Measurements from ENCODE around the gene PRKCE.

DNA sequence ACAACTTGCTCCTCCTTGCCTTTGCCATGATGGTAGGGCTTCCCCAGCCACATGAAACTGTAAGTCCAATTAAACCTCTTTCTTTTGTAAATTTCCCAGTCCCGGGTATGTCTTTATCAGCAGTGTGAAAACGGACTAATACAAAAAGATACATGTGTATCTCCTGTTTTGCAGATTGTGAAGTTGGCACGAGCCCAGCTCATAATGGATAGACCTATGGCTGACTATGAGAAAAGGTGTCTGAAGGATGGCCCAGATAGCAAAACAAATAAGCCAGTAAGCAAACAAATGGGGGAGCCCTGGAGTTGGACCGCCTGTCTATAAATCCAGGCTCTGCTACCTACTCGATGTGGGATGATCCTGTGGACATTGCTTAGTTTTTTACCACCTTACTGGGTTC lies 15.5 kb upstream of the PRKCE start:
- TF ChIP-seq, protein P1, sequence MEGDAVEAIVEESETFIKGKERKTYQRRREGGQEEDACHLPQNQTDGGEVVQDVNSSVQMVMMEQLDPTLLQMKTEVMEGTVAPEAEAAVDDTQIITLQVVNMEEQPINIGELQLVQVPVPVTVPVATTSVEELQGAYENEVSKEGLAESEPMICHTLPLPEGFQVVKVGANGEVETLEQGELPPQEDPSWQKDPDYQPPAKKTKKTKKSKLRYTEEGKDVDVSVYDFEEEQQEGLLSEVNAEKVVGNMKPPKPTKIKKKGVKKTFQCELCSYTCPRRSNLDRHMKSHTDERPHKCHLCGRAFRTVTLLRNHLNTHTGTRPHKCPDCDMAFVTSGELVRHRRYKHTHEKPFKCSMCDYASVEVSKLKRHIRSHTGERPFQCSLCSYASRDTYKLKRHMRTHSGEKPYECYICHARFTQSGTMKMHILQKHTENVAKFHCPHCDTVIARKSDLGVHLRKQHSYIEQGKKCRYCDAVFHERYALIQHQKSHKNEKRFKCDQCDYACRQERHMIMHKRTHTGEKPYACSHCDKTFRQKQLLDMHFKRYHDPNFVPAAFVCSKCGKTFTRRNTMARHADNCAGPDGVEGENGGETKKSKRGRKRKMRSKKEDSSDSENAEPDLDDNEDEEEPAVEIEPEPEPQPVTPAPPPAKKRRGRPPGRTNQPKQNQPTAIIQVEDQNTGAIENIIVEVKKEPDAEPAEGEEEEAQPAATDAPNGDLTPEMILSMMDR (conservative IDR thresholded peaks at IDR 0.05; ENCODE audit: low read depth in 2 of 2), result no peak
- TF ChIP-seq EZH2phosphoT487 (IDR thresholded peaks at IDR 0.05; ENCODE audit: unreplicated experiment) (no peak), EZH2 (IDR thresholded peaks at IDR 0.05; ENCODE audit: low read depth, unreplicated experiment) (no peak)
